ENCODE data around the gene CHTF18.

- TF ChIP-seq CTCF (IDR thresholded peaks at IDR 0.05; ENCODE audit: insufficient read depth, low read length, poor library complexity, severe bottlenecking) (no peak), EZH2phosphoT487 (conservative IDR thresholded peaks at IDR 0.05; ENCODE audit: low read length) (no peak)
Observed at GRCh38 chr16:770411-770810, 18.0 kb upstream of the CHTF18 start.
